A549 (cell line): Measurements from ENCODE around the gene DNASE1L2.

Source experiments
- CEBPB ChIP-seq, 2 experiments: fragments of >200 bp in 1 of 2; sonication (Bioruptor Twin) in 1 of 2; formaldehyde crosslinking in 1 of 2; IDR thresholded peaks; 2 replicates each; pipeline ENCODE4 v1.6.1; 2012 to 2016
- CHD4 ChIP-seq: fragments of 200-600 bp; sonication (generic); IDR thresholded peaks from 2 replicates; pipeline ENCODE4 v1.6.1; 2016; ENCODE audit warnings: antibody characterized with exemption, mild to moderate bottlenecking, borderline replicate concordance
- EHMT2 ChIP-seq: fragments of 200-600 bp; sonication (generic); IDR thresholded peaks from 2 replicates; pipeline ENCODE4 v1.6.1; 2016; ENCODE audit warnings: antibody characterized with exemption, low read depth, mild to moderate bottlenecking, moderate library complexity
- EP300 ChIP-seq, 2 experiments: fragments of >200 bp; sonication (Bioruptor Twin); formaldehyde crosslinking; IDR thresholded peaks; 2 replicates in 1 of 2; 3 replicates in 1 of 2; pipeline ENCODE4 v1.6.1; 2016 to 2017
- HDAC2 ChIP-seq: fragments of 200-600 bp; sonication (generic); IDR thresholded peaks from 2 replicates; pipeline ENCODE4 v1.6.1; 2016
- JUN ChIP-seq, 2 experiments: fragments of >200 bp; sonication (Bioruptor Twin); formaldehyde crosslinking; IDR thresholded peaks; 2 replicates in 1 of 2; 3 replicates in 1 of 2; pipeline ENCODE4 v1.6.1; 2016 to 2017
- KDM1A ChIP-seq: fragments of 200-600 bp; sonication (generic); IDR thresholded peaks from 2 replicates; pipeline ENCODE4 v1.6.1; 2016; ENCODE audit warnings: low read depth, mild to moderate bottlenecking
- KDM5A ChIP-seq: fragments of 200-600 bp; sonication (generic); IDR thresholded peaks from 2 replicates; pipeline ENCODE4 v1.6.1; 2016; ENCODE audit warnings: antibody characterized with exemption, mild to moderate bottlenecking
- MAFK ChIP-seq: fragments of 450-650 bp; IDR thresholded peaks from 2 replicates; pipeline ENCODE4 v1.6.1; 2014; ENCODE audit not compliant: partially characterized antibody
- MAZ ChIP-seq: fragments of 150-350 bp; IDR thresholded peaks from 2 replicates; pipeline ENCODE4 v1.6.1; 2014; ENCODE audit warnings: antibody characterized with exemption, low read depth, low read length, borderline replicate concordance
- POLR2A ChIP-seq: IDR thresholded peaks from 2 replicates; pipeline ENCODE4 v1.6.1; 2012; ENCODE audit warnings: mild to moderate bottlenecking, low read length
- RAD21 ChIP-seq, 2 experiments: fragments of >200 bp in 1 of 2; sonication (Bioruptor Twin) in 1 of 2; formaldehyde crosslinking in 1 of 2; IDR thresholded peaks in 1 of 2; conservative IDR thresholded peaks in 1 of 2; 2 replicates in 1 of 2; 3 replicates in 1 of 2; pipeline ENCODE4 v1.6.1; 2012 to 2018; ENCODE audit warnings: inconsistent platforms in 1 of 2
- SMC3 ChIP-seq: fragments of >200 bp; sonication (Bioruptor Twin); formaldehyde crosslinking; IDR thresholded peaks from 3 replicates; pipeline ENCODE4 v1.6.1; 2018; ENCODE audit warnings: inconsistent platforms
- TF ChIP-seq, protein P1 (sequence below): fragments of >200 bp; sonication (Bioruptor Twin); formaldehyde crosslinking; IDR thresholded peaks from 3 replicates; pipeline ENCODE4 v1.5.1; 2016

DNA sequence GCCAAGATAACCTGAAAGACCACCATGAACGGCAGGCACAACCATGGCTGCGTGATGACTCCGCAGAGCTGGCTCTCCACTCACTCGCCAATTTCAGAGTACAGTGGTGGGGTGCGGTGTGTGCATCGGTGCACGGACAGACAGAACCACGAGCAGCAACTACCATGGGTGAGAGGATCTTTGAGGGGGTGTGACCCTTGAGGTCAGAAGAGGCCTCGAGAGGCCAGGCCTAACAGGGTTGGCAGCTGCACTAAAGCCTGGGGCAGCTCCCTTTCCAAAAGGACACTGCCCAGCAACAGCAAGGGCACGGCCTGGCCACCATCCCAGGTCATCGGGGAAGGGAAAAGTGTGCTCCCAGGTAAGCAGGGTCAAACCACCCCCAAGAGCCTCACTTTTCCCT, 17.0 kb downstream of the DNASE1L2 start:
- TF ChIP-seq, protein P1, sequence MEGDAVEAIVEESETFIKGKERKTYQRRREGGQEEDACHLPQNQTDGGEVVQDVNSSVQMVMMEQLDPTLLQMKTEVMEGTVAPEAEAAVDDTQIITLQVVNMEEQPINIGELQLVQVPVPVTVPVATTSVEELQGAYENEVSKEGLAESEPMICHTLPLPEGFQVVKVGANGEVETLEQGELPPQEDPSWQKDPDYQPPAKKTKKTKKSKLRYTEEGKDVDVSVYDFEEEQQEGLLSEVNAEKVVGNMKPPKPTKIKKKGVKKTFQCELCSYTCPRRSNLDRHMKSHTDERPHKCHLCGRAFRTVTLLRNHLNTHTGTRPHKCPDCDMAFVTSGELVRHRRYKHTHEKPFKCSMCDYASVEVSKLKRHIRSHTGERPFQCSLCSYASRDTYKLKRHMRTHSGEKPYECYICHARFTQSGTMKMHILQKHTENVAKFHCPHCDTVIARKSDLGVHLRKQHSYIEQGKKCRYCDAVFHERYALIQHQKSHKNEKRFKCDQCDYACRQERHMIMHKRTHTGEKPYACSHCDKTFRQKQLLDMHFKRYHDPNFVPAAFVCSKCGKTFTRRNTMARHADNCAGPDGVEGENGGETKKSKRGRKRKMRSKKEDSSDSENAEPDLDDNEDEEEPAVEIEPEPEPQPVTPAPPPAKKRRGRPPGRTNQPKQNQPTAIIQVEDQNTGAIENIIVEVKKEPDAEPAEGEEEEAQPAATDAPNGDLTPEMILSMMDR = no peak
- TF ChIP-seq POLR2A (no peak), JUN (IDR thresholded peaks at IDR 0.05) (no peak), KDM5A (no peak), MAZ (no peak), RAD21 (conservative IDR thresholded peaks at IDR 0.05 in 1 of 2, IDR thresholded peaks at IDR 0.05 in 1 of 2) (no peak), EHMT2 (no peak), EP300 (IDR thresholded peaks at IDR 0.05) (no peak), CHD4 (no peak), CEBPB (IDR thresholded peaks at IDR 0.05) (no peak), KDM1A (no peak), HDAC2 (no peak), SMC3 (no peak), MAFK (no peak)
